GM06990 (cell line): Measurements from ENCODE around the gene KLC4.

Experiments used
- DNase-seq: peaks from one replicate; pipeline ENCODE4 v3.0.0-alpha.2; 2011; ENCODE audit not compliant: insufficient read length; ENCODE audit errors: extremely low read depth
- H3K27me3 ChIP-seq: replicated peaks from 2 replicates; pipeline ENCODE4 v1.6.0; 2011; ENCODE audit warnings: low read length; ENCODE audit not compliant: control insufficient read depth, insufficient read depth
- H3K36me3 ChIP-seq: 2 replicates; pipeline ENCODE4 v1.5.1; 2011; ENCODE audit warnings: low read length; ENCODE audit not compliant: control insufficient read depth, insufficient read depth
- H3K4me3 ChIP-seq: replicated peaks from 2 replicates; pipeline ENCODE4 v1.5.1; 2011; ENCODE audit warnings: low read depth, mild to moderate bottlenecking, control low read depth, low read length
- TF ChIP-seq, protein P1 (sequence below): IDR thresholded peaks from 2 replicates; pipeline ENCODE4 v1.5.1; 2011; ENCODE audit warnings: low read length, control low read depth, mild to moderate bottlenecking, inconsistent platforms; ENCODE audit not compliant: insufficient read depth, poor library complexity, severe bottlenecking

KLC4 gene

DNA sequence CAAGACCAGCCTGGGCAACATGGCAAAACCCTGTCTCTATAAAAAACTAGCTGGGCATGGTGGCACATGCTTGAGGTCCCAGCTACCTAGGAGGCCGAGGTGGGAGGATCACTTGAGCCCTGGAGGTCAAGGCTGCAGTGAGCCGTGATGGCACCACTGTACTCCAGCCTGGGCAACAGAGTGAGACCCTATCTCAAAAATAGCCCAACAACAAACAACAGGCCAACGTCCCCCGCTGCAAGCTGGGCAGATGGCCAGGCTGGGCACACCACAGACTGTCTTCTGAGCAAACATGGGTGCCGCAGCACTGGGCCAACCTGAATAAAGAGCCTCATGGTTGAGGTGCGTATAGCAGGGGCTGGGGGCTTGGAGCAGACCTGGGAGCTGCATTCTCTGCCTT is 65.0 kb downstream of the KLC4 start:
- Histone ChIP-seq H3K4me3 (no peak overlapping the region), H3K36me3 (no peaks in the 10 kb centered on the region), H3K27me3 (no peaks in the 10 kb centered on the region)
- TF ChIP-seq, protein P1, sequence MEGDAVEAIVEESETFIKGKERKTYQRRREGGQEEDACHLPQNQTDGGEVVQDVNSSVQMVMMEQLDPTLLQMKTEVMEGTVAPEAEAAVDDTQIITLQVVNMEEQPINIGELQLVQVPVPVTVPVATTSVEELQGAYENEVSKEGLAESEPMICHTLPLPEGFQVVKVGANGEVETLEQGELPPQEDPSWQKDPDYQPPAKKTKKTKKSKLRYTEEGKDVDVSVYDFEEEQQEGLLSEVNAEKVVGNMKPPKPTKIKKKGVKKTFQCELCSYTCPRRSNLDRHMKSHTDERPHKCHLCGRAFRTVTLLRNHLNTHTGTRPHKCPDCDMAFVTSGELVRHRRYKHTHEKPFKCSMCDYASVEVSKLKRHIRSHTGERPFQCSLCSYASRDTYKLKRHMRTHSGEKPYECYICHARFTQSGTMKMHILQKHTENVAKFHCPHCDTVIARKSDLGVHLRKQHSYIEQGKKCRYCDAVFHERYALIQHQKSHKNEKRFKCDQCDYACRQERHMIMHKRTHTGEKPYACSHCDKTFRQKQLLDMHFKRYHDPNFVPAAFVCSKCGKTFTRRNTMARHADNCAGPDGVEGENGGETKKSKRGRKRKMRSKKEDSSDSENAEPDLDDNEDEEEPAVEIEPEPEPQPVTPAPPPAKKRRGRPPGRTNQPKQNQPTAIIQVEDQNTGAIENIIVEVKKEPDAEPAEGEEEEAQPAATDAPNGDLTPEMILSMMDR, result no peak
- no peak for DNase-seq
